Measurements from ENCODE around the gene PTPN14. TPM values are rescaled to one million over a fixed set of nuclear protein-coding genes. Genes with fewer than 3 reads are reported as not detected.
"Not testable (repeated sequence)": the region's sequence is repeated elsewhere in the genome, so short reads cannot be mapped to it uniquely, and the experiment has no call there.

The PTPN14 gene
- total RNA-seq, 1 donor from 2014 or later: 136 TPM

DNA sequence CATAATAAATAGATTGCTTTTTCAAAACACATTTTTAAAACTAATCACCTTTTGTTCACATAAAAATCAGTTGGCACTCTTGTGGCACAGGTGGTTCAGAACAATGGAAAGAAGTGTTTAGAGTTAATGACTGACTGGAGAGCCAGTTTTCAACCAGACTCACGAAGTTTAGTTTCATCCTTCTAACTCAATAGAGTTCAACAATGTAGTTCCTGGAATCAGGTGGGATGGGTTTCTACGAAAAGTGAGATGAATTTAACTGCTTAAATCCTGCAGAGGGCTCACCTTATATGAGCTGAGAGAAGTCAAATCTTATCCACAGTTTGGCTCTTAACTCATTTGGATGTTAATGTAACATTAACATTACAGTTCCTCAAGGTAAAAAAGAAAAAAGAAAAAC lies 153.9 kb downstream of the PTPN14 start:
- Mint-ChIP-seq H3K36me3 (ENCODE audit: low read depth) (peaks cover 57% of the 10 kb centered on the region), H3K27ac (ENCODE audit: unreplicated experiment) (no peak overlapping the region), H3K9me3 (ENCODE audit: low read depth) (no peaks in the 10 kb centered on the region), H3K27me3 (ENCODE audit: low read depth) (no peaks in the 10 kb centered on the region), H3K4me1 (ENCODE audit: low read depth) (peaks cover 43% of the 10 kb centered on the region), H3K4me3 (ENCODE audit: unreplicated experiment) (no peak overlapping the region)
- TF ChIP-seq, protein P1, sequence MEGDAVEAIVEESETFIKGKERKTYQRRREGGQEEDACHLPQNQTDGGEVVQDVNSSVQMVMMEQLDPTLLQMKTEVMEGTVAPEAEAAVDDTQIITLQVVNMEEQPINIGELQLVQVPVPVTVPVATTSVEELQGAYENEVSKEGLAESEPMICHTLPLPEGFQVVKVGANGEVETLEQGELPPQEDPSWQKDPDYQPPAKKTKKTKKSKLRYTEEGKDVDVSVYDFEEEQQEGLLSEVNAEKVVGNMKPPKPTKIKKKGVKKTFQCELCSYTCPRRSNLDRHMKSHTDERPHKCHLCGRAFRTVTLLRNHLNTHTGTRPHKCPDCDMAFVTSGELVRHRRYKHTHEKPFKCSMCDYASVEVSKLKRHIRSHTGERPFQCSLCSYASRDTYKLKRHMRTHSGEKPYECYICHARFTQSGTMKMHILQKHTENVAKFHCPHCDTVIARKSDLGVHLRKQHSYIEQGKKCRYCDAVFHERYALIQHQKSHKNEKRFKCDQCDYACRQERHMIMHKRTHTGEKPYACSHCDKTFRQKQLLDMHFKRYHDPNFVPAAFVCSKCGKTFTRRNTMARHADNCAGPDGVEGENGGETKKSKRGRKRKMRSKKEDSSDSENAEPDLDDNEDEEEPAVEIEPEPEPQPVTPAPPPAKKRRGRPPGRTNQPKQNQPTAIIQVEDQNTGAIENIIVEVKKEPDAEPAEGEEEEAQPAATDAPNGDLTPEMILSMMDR (IDR thresholded peaks at IDR 0.05): no peak
- no peak for DNase-seq (ENCODE audit: low spot score)

DNA sequence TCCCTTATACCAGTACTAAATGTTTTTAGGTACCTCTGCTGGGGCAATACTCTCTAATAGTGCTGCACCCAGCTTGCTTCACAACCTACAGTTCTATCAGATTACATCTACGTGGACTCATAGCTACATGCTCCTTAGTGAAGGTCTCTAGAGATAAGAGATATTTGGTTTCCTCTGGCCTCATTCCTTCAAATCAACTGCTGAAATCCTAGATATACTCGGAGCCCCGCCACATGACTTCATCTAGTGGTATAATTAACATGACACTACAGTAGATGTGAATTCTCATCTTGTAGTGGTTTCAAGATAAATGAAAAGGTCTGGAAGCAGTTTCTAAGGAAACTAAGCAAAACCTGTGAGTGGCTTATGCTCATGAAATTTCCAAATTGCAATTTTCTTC lies 155.1 kb downstream of the PTPN14 start:
- no peaks in the 10 kb centered on the region for H3K27me3 Mint-ChIP-seq (ENCODE audit: low read depth)
- H3K9me3 Mint-ChIP-seq (ENCODE audit: low read depth): no peaks in the 10 kb centered on the region
- H3K4me1 Mint-ChIP-seq (ENCODE audit: low read depth): peaks cover 47% of the 10 kb centered on the region
- DNase-seq (ENCODE audit: low spot score): no peak
- H3K4me3 Mint-ChIP-seq (ENCODE audit: unreplicated experiment): no peak overlapping the region
- no peak overlapping the region for H3K27ac Mint-ChIP-seq (ENCODE audit: unreplicated experiment)
- peaks cover 61% of the 10 kb centered on the region for H3K36me3 Mint-ChIP-seq (ENCODE audit: low read depth)
- TF ChIP-seq, protein P1 (IDR thresholded peaks at IDR 0.05): no peak

DNA sequence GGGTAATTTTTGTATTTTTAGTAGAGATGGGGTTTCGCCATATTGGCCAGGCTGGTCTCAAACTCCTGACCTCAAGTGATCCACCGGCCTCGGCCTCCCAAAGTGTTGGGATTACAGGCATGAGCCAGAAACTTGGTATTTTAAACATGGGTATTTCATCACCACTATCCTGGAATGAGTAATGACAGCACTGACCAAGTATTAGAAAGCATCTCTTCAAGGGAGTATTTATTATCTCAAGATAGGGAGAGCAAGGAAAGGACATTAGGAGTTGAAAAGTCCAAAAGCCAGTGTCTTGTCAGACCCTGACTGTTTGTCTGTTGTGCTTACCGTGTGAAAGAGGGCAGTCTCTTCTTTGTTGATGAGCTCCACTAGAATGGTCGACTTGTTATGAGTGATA lies 156.8 kb downstream of the PTPN14 start:
- not testable (repeated sequence) for H3K9me3 Mint-ChIP-seq (ENCODE audit: low read depth); H3K4me3 Mint-ChIP-seq (ENCODE audit: unreplicated experiment); DNase-seq (ENCODE audit: low spot score); H3K27me3 Mint-ChIP-seq (ENCODE audit: low read depth)
- peaks cover 47% of the 10 kb centered on the region for H3K4me1 Mint-ChIP-seq (ENCODE audit: low read depth)
- H3K36me3 Mint-ChIP-seq (ENCODE audit: low read depth): peaks cover 57% of the 10 kb centered on the region
- H3K27ac Mint-ChIP-seq (ENCODE audit: unreplicated experiment): peak overlapping the region; percentile 55

DNA sequence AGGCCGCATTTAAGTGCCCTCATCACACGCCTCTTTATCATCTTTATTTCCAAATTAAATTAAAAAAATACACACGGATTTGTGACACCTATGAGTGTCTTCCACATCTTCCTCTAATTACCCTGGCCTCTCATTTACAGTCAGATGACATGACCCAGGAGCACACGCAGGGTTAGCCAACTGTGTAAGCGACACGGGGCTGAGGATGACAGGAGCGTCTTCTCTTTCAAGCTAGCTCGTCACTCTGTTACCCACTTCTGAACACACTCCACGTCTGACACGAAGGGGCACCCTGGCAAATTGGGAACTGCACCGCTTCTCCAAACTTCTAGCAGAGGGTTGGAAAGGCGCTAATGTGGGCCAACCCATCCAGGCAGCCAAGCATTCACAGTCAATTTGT lies 158.3 kb downstream of the PTPN14 start:
- H3K4me3 Mint-ChIP-seq (ENCODE audit: unreplicated experiment): no peak overlapping the region
- H3K9me3 Mint-ChIP-seq (ENCODE audit: low read depth): no peaks in the 10 kb centered on the region
- H3K27me3 Mint-ChIP-seq (ENCODE audit: low read depth): no peaks in the 10 kb centered on the region
- H3K4me1 Mint-ChIP-seq (ENCODE audit: low read depth): peaks cover 58% of the 10 kb centered on the region
- H3K27ac Mint-ChIP-seq (ENCODE audit: unreplicated experiment): no peak overlapping the region
- no peak for DNase-seq (ENCODE audit: low spot score)
- peaks cover 51% of the 10 kb centered on the region for H3K36me3 Mint-ChIP-seq (ENCODE audit: low read depth)
- TF ChIP-seq, protein P1 (IDR thresholded peaks at IDR 0.05): no peak

DNA sequence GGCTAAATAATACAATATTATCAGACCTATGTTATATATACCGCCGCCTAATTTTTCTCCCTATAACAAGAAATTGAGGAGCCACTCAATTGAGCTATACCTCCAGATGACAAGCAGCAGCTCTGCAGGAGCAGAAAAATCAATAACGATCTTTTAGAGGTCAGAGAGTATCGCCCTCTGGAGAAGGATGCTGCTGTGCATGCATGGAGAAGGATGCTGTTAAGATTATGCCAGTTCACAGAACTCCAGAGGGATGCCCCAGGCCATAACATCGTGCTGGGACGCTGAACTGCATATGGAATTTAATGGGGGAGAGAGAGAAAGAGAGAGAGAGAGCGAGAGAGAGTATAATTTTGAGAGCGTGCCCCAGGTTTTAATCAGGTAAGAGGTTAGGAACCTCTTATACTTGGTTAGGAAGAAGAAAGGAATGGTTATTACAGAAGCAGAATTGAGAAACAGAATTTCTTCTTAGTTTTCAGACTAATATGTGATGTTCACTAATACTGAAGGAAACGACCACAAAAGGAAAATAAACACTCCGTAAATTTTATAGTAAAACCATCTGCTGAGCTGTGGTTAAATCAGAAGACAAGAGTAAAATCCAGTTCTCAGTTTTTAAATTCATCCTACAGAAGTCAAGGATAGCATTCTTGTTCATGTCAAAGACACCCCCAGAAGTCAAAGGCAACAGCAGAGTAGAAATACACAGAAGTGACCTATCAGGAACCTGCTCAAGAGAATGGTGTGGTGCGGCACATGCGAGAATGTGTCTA lies 159.3 kb downstream of the PTPN14 start:
- TF ChIP-seq, protein P1 (IDR thresholded peaks at IDR 0.05): no peak
- Mint-ChIP-seq H3K36me3 (ENCODE audit: low read depth) (peaks cover 43% of the 10 kb centered on the region), H3K4me3 (ENCODE audit: unreplicated experiment) (no peak overlapping the region), H3K27ac (ENCODE audit: unreplicated experiment) (peak overlapping the region; percentile 62), H3K9me3 (ENCODE audit: low read depth) (no peaks in the 10 kb centered on the region), H3K27me3 (ENCODE audit: low read depth) (no peaks in the 10 kb centered on the region), H3K4me1 (ENCODE audit: low read depth) (peaks cover 62% of the 10 kb centered on the region)
- DNase-seq (ENCODE audit: low spot score): no peak

DNA sequence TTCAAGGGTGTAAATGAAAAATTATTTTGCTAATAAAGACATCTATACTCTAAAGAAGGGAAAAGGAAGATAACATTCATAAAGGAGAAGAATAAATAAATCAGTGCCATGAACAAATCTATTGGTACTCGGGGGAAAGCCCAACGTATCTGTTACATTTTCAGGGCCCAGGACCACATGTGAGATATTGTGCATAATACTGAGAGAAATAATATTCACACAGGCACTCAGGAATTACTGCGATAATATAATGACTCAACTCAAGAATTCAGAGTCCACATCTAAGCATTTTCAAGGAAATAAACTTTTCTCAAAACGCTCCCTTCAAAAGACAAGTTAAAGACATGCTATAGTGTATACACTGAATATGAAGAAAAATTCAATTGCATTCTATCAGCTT lies 161.7 kb downstream of the PTPN14 start:
- TF ChIP-seq, protein P1 (IDR thresholded peaks at IDR 0.05): no peak
- no peak overlapping the region for H3K4me3 Mint-ChIP-seq (ENCODE audit: unreplicated experiment)
- H3K9me3 Mint-ChIP-seq (ENCODE audit: low read depth): no peaks in the 10 kb centered on the region
- no peak for DNase-seq (ENCODE audit: low spot score)
- peaks cover 36% of the 10 kb centered on the region for H3K36me3 Mint-ChIP-seq (ENCODE audit: low read depth)
- peaks cover 66% of the 10 kb centered on the region for H3K4me1 Mint-ChIP-seq (ENCODE audit: low read depth)
- no peaks in the 10 kb centered on the region for H3K27me3 Mint-ChIP-seq (ENCODE audit: low read depth)
- peak overlapping the region; percentile 79 for H3K27ac Mint-ChIP-seq (ENCODE audit: unreplicated experiment)
